Choroid plexus epithelial cell (primary cell): ENCODE results near the gene MAGEF1.

Experiments
- DNase-seq: peaks from one replicate; pipeline ENCODE4 v3.0.0-alpha.2; 2010; ENCODE audit warnings: low read depth
- H3K4me3 ChIP-seq: 2 replicates; pipeline ENCODE4 v1.5.1; 2011; ENCODE audit warnings: low read depth, mild to moderate bottlenecking, control low read depth, low read length, moderate library complexity
- CTCF ChIP-seq: conservative IDR thresholded peaks from 2 replicates; pipeline ENCODE4 v1.5.1; 2011; ENCODE audit warnings: low read depth, mild to moderate bottlenecking, control low read depth, inconsistent platforms, low read length, moderate library complexity

Gene MAGEF1

GRCh38 chr3:184748219-184749135 lies 36.6 kb upstream of the MAGEF1 start:
- peak; percentile 54 for TF ChIP-seq CTCF
- H3K4me3 ChIP-seq: no peak overlapping the region
- peak; percentile 23 for DNase-seq

GRCh38 chr3:184746131-184747120 lies 34.6 kb upstream of the MAGEF1 start:
- TF ChIP-seq CTCF: no peak
- DNase-seq: no peak

GRCh38 chr3:184745526-184745925 lies 33.7 kb upstream of the MAGEF1 start:
- DNase-seq: no peak
- H3K4me3 ChIP-seq: no peak overlapping the region
- TF ChIP-seq CTCF: no peak

More at GRCh38 chr3:184746131-184747120, 34.6 kb upstream of the MAGEF1 start:
- no peak overlapping the region for H3K4me3 ChIP-seq

- DNase-seq: no peak
- no peak for TF ChIP-seq CTCF
- no peak overlapping the region for H3K4me3 ChIP-seq
These were observed 31.4 kb upstream of the MAGEF1 start for GRCh38 chr3:184743248-184743647.

- TF ChIP-seq CTCF: no peak
These were observed 30.8 kb upstream of the MAGEF1 start for GRCh38 chr3:184742676-184743135.

GRCh38 chr3:184741798-184742675 lies 30.2 kb upstream of the MAGEF1 start:
- H3K4me3 ChIP-seq: no peak overlapping the region
- peak; percentile 13 for TF ChIP-seq CTCF
- no peak for DNase-seq

More at GRCh38 chr3:184742676-184743135, 30.8 kb upstream of the MAGEF1 start:
- no peak overlapping the region for H3K4me3 ChIP-seq
- DNase-seq: no peak
